K562 (cell line): Measurements from ENCODE around the gene LRRC74B. TPM values are rescaled to one million over a fixed set of nuclear protein-coding genes. Genes with fewer than 3 reads are reported as not detected.

Source experiments
- CAMTA2 ChIP-seq: fragments of 250-450 bp; sonication (Bioruptor Pico); conservative IDR thresholded peaks from 2 replicates; pipeline ENCODE4 v1.5.1; 2022
- DMBX1 ChIP-seq: fragments of 250-450 bp; sonication (Bioruptor Pico); IDR thresholded peaks from 2 replicates; pipeline ENCODE4 v1.8.0; 2022; ENCODE audit warnings: inconsistent platforms, mild to moderate bottlenecking, moderate library complexity, borderline replicate concordance
- GABPB2 ChIP-seq: fragments of 250-450 bp; sonication (Bioruptor Pico); conservative IDR thresholded peaks from 2 replicates; pipeline ENCODE4 v1.5.1; 2021; ENCODE audit warnings: mild to moderate bottlenecking
- HCFC1 ChIP-seq: IDR thresholded peaks from 2 replicates; pipeline ENCODE4 v1.6.1; 2012; ENCODE audit warnings: low read depth, low read length, improper control_type of control experiment
- IFI16 ChIP-seq: fragments of 250-450 bp; sonication (Bioruptor Pico); IDR thresholded peaks from 2 replicates; pipeline ENCODE4 v2.1.2; 2022; ENCODE audit warnings: mild to moderate bottlenecking, inconsistent platforms
- JUND ChIP-seq, 2 experiments: IDR thresholded peaks; 2 replicates in 1 of 2; 3 replicates in 1 of 2; pipeline ENCODE4 v1.6.1; 2011; ENCODE audit warnings: borderline replicate concordance in 2 of 2, low read depth in 2 of 2, low read length in 2 of 2, improper control_type of control experiment in 1 of 2, missing biosample characterization in 1 of 2, missing genetic modification characterization in 1 of 2, missing genetic modification reagents in 1 of 2
- NR4A1 ChIP-seq, 2 experiments: fragments of 250-450 bp in 1 of 2; fragments of 450-650 bp in 1 of 2; sonication (Bioruptor Pico) in 1 of 2; IDR thresholded peaks; 2 replicates each; pipeline versions ENCODE4 v1.4.0 to v1.6.1; 2016 to 2020; ENCODE audit warnings: mild to moderate bottlenecking in 2 of 2, missing compliant biosample characterization in 1 of 2, missing genetic modification characterization in 1 of 2, moderate library complexity in 1 of 2
- POLR2B ChIP-seq: fragments of 450-650 bp; IDR thresholded peaks from 2 replicates; pipeline ENCODE4 v1.6.1; 2018; ENCODE audit warnings: low read depth; ENCODE audit not compliant: partially characterized antibody
- RHOXF2B ChIP-seq: fragments of 250-450 bp; sonication (Bioruptor Pico); conservative IDR thresholded peaks from 2 replicates; pipeline ENCODE4 v1.5.1; 2021
- SRF ChIP-seq, 2 experiments: fragments of 250-450, 450-650 bp in 1 of 2; sonication (Bioruptor Pico) in 1 of 2; sonication (generic) in 1 of 2; formaldehyde crosslinking; IDR thresholded peaks; 2 replicates each; pipeline versions ENCODE4 v1.5.0 to v1.5.1; 2020 to 2022; ENCODE audit warnings: mild to moderate bottlenecking in 1 of 2, missing genetic modification reagents in 1 of 2
- ZBTB17 ChIP-seq: fragments of 450-650 bp; formaldehyde crosslinking; IDR thresholded peaks from 2 replicates; pipeline ENCODE4 v1.4.0; 2020; ENCODE audit warnings: mild to moderate bottlenecking
- ZNF57 ChIP-seq: fragments of 450-650 bp; formaldehyde crosslinking; IDR thresholded peaks from 2 replicates; pipeline ENCODE4 v1.4.0; 2020; ENCODE audit warnings: mild to moderate bottlenecking, moderate library complexity
- ZNF695 ChIP-seq: fragments of 450-650 bp; formaldehyde crosslinking; IDR thresholded peaks from 2 replicates; pipeline ENCODE4 v1.4.0; 2020; ENCODE audit warnings: mild to moderate bottlenecking, moderate library complexity
- polyA plus RNA-seq, 8 experiments: library from polyadenylated mRNA; depleted of rRNA in 4 of 8; stranded (reverse) in 5 of 8; unstranded in 3 of 8; fragments of >200 nt; fragmentation: Nextera tagmentation in 2 of 8; fragmentation: Illumina TruSeq in 1 of 8; extraction: Ambion mirVana in 2 of 8; extraction: Trizol in 1 of 8; gene quantifications; 2 replicates each; pipeline versions ENCODE4 v1.2.1 to v1.2.3, GENCODE V29; 2011 to 2014; ENCODE audit warnings: inconsistent platforms in 1 of 8, missing spikeins in 1 of 8
- total RNA-seq, 7 experiments: library from RNA; depleted of rRNA in 6 of 7; stranded (reverse); fragments of >200 nt in 6 of 7; fragmentation: Illumina TruSeq in 2 of 7; extraction: Trizol in 2 of 7; gene quantifications; 2 replicates each; pipeline versions ENCODE4 v1.2.1 to v1.2.3, GENCODE V29; 2011 to 2021; ENCODE audit warnings: low replicate concordance in 1 of 7
- TF ChIP-seq, protein P1 (sequence below): fragments of 250-450 bp; sonication (Bioruptor Pico); IDR thresholded peaks from 2 replicates; pipeline ENCODE4 v1.4.0; 2020; ENCODE audit warnings: borderline replicate concordance
- TF ChIP-seq, protein P2 (sequence below): fragments of 200-400 bp; formaldehyde crosslinking; IDR thresholded peaks from 2 replicates; pipeline ENCODE4 v1.6.1; 2017; ENCODE audit warnings: mild to moderate bottlenecking, low read depth, low read length, moderate library complexity
- TF ChIP-seq, protein P3 (sequence below): IDR thresholded peaks from 3 replicates; pipeline ENCODE4 v1.6.1; 2011; ENCODE audit warnings: borderline replicate concordance, mild to moderate bottlenecking; ENCODE audit not compliant: insufficient read length, insufficient read depth
- TF ChIP-seq, protein P4 (sequence below): fragments of 450-650 bp; formaldehyde crosslinking; IDR thresholded peaks from 2 replicates; pipeline ENCODE4 v1.4.0; 2020; ENCODE audit warnings: mild to moderate bottlenecking

LRRC74B gene
- total and polyA plus RNA-seq, 9 of the 15 experiments (the other 6 are each of a cell fraction or from before 2014, with no cell fraction given) = not detected

DNA sequence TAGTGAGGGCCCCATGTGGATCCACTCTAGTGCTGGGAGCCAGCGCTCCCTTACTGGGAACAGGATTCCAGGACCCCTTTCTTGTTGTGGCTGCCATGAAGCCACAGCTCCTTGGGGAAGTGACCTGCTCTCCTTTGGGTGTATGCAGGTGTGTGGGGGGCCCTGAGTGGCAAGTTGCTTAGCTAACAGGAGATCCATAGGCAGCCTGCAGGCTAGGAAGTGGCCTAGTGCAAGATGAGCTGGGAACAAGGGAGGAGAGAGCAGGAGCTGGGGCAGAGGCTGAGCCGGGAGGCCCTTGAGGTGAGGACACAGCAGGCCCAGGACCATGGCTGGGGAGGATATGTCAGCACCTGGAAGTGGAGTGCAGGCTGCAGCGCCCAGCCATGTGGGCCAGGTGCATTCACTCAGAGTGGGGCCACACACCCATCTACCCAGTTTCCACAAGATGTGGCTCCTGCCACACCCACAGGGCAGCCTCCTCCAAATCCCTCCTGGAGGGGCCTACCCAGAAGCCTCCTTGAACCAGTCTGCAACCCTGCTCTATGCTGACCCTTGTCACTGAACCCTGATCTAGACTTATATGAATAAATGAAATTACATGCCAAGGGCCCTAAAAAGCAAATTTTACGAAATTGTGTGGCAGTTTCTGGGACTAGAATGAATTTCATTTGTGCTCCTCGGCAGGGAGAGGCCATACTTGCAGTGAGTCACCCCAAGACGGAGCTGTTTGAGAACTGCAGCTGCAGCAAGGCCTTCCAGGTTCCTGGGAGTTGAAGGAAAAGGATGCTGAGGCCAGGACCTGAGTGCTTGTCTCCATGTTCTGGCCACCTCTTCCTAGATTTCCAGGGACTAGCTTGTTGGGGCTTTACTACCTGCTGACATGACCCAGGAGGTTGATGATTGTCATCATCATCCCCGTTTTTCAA, 47.1 kb upstream of the LRRC74B start (continued):
- TF ChIP-seq CAMTA2 (no peak), SRF (CRISPR knock-in tag; IDR thresholded peaks at IDR 0.05) (peak in 1 of 2 experiments; percentile 2; a peak in 1 of 4 replicates), JUND (IDR thresholded peaks at IDR 0.05; ENCODE audit: borderline replicate concordance, low read depth, low read length) (peak; percentile 43; the same call in 1 of the 2 replicates), JUND (tag; IDR thresholded peaks at IDR 0.05; ENCODE audit: borderline replicate concordance, low read depth, low read length) (no peak), RHOXF2B (CRISPR knock-in tag) (peak; percentile 88), IFI16 (CRISPR knock-in tag) (0 out of 2 replicates have a peak, but pooled peaks have one; percentile 41), POLR2B (no peak), GABPB2 (CRISPR knock-in tag) (0 out of 2 replicates have a peak, but pooled peaks have one; percentile 13), DMBX1 (CRISPR knock-in tag) (peak; percentile 46; the same call in 1 of the 2 replicates), ZNF695 (CRISPR knock-in tag) (peak; percentile 52; the same call in 1 of the 2 replicates), NR4A1 (CRISPR knock-in tag; IDR thresholded peaks at IDR 0.05) (peak; percentile 12; the same call in 1 of the 2 replicates), NR4A1 (tag; IDR thresholded peaks at IDR 0.05) (no peak), ZBTB17 (CRISPR knock-in tag) (peak; percentile 66; the same call in 1 of the 2 replicates), ZNF57 (CRISPR knock-in tag) (peak; percentile 6; the same call in 1 of the 2 replicates), HCFC1 (no peak)
- TF ChIP-seq, protein P1, sequence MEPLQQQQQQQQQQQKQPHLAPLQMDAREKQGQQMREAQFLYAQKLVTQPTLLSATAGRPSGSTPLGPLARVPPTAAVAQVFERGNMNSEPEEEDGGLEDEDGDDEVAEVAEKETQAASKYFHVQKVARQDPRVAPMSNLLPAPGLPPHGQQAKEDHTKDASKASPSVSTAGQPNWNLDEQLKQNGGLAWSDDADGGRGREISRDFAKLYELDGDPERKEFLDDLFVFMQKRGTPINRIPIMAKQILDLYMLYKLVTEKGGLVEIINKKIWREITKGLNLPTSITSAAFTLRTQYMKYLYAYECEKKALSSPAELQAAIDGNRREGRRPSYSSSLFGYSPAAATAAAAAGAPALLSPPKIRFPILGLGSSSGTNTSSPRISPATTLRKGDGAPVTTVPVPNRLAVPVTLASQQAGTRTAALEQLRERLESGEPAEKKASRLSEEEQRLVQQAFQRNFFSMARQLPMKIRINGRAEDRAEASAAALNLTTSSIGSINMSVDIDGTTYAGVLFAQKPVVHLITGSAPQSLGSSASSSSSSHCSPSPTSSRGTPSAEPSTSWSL (CRISPR knock-in tag) = 0 out of 2 replicates have a peak, but pooled peaks have one; percentile 64
- TF ChIP-seq, protein P2, sequence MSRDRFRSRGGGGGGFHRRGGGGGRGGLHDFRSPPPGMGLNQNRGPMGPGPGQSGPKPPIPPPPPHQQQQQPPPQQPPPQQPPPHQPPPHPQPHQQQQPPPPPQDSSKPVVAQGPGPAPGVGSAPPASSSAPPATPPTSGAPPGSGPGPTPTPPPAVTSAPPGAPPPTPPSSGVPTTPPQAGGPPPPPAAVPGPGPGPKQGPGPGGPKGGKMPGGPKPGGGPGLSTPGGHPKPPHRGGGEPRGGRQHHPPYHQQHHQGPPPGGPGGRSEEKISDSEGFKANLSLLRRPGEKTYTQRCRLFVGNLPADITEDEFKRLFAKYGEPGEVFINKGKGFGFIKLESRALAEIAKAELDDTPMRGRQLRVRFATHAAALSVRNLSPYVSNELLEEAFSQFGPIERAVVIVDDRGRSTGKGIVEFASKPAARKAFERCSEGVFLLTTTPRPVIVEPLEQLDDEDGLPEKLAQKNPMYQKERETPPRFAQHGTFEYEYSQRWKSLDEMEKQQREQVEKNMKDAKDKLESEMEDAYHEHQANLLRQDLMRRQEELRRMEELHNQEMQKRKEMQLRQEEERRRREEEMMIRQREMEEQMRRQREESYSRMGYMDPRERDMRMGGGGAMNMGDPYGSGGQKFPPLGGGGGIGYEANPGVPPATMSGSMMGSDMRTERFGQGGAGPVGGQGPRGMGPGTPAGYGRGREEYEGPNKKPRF = no peak
- TF ChIP-seq, protein P3, sequence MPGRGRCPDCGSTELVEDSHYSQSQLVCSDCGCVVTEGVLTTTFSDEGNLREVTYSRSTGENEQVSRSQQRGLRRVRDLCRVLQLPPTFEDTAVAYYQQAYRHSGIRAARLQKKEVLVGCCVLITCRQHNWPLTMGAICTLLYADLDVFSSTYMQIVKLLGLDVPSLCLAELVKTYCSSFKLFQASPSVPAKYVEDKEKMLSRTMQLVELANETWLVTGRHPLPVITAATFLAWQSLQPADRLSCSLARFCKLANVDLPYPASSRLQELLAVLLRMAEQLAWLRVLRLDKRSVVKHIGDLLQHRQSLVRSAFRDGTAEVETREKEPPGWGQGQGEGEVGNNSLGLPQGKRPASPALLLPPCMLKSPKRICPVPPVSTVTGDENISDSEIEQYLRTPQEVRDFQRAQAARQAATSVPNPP = no peak
- TF ChIP-seq, protein P4, sequence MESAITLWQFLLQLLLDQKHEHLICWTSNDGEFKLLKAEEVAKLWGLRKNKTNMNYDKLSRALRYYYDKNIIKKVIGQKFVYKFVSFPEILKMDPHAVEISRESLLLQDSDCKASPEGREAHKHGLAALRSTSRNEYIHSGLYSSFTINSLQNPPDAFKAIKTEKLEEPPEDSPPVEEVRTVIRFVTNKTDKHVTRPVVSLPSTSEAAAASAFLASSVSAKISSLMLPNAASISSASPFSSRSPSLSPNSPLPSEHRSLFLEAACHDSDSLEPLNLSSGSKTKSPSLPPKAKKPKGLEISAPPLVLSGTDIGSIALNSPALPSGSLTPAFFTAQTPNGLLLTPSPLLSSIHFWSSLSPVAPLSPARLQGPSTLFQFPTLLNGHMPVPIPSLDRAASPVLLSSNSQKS (CRISPR knock-in tag) = 0 out of 2 replicates have a peak, but pooled peaks have one; percentile 75
